ENCODE results near the gene CYP3A5. TPM values are rescaled to one million over a fixed set of nuclear protein-coding genes. Genes with fewer than 3 reads are reported as not detected.

The CYP3A5 gene
- total and polyA plus RNA-seq, 2 of the 13 experiments (the other 11 are each of a cell fraction or from before 2014, with no cell fraction given), result 5.7 to 9.3 TPM

DNA sequence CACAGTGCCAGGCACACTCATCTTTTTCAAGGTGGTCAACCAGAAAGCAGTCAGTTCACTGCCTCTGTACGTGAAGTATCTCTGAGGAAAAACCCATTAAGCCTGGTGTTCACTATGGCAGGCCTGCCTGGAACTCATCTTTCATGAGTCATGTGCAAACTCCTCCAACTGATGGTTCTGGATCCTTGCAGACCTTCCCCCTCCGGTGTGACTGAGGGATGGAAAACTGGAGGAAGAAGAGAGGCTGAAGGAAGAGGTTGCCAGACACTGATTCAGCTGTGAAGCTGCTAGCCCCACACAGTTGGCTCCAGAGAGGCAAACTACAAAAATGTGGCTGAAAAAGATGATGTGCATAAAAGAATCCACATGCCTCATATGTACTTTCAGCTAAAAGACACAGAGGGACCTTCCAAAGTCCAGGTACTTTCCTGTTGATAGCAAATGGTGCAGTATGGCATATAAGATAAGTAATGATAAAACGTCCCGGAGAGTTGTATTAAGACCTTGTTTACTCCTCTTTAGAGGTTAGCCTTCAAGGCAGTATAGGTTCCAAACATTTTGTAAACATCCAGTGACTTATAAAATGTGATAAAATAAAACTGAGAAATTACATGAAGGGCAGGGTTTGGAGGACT lies 2.7 kb downstream of the CYP3A5 start (continued):
- TF ChIP-seq ZNF407 (CRISPR knock-in tag; IDR thresholded peaks at IDR 0.05; ENCODE audit: not compliant biosample characterization), result no peak
- TF ChIP-seq NCOR1 (IDR thresholded peaks at IDR 0.05; ENCODE audit: borderline replicate concordance, low read length), result 0 out of 2 replicates have a peak, but pooled peaks have one; percentile 59
- TF ChIP-seq, protein P1, sequence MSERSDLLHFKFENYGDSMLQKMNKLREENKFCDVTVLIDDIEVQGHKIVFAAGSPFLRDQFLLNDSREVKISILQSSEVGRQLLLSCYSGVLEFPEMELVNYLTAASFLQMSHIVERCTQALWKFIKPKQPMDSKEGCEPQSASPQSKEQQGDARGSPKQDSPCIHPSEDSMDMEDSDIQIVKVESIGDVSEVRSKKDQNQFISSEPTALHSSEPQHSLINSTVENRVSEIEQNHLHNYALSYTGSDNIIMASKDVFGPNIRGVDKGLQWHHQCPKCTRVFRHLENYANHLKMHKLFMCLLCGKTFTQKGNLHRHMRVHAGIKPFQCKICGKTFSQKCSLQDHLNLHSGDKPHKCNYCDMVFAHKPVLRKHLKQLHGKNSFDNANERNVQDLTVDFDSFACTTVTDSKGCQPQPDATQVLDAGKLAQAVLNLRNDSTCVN (CRISPR knock-in tag; IDR thresholded peaks at IDR 0.05; ENCODE audit: borderline replicate concordance), result no peak
- 0 out of 2 replicates have a peak, but pooled peaks have one; percentile 44 for TF ChIP-seq GLI4 (CRISPR knock-in tag; IDR thresholded peaks at IDR 0.05; ENCODE audit: borderline replicate concordance)
- TF ChIP-seq, protein P2, sequence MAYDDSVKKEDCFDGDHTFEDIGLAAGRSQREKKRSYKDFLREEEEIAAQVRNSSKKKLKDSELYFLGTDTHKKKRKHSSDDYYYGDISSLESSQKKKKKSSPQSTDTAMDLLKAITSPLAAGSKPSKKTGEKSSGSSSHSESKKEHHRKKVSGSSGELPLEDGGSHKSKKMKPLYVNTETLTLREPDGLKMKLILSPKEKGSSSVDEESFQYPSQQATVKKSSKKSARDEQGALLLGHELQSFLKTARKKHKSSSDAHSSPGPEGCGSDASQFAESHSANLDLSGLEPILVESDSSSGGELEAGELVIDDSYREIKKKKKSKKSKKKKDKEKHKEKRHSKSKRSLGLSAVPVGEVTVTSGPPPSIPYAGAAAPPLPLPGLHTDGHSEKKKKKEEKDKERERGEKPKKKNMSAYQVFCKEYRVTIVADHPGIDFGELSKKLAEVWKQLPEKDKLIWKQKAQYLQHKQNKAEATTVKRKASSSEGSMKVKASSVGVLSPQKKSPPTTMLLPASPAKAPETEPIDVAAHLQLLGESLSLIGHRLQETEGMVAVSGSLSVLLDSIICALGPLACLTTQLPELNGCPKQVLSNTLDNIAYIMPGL (CRISPR knock-in tag; IDR thresholded peaks at IDR 0.05; ENCODE audit: borderline replicate concordance in 1 of 2, low read depth in 1 of 2), result no peak
- TF ChIP-seq ZNF552 (CRISPR knock-in tag; IDR thresholded peaks at IDR 0.05; ENCODE audit: borderline replicate concordance), result 0 out of 2 replicates have a peak, but pooled peaks have one; percentile 14
- no peak for TF ChIP-seq NONO (IDR thresholded peaks at IDR 0.05)
- TF ChIP-seq NONO (CRISPR knock-in tag; conservative IDR thresholded peaks at IDR 0.05), result no peak
- TF ChIP-seq ZSCAN29 (CRISPR knock-in tag; conservative IDR thresholded peaks at IDR 0.05), result 0 out of 2 replicates have a peak, but pooled peaks have one; percentile 19
- TF ChIP-seq SNAPC2 (CRISPR knock-in tag; IDR thresholded peaks at IDR 0.05), result 0 out of 2 replicates have a peak, but pooled peaks have one; percentile 27
- TF ChIP-seq SSRP1 (CRISPR knock-in tag; IDR thresholded peaks at IDR 0.05), result no peak
- TF ChIP-seq SP2 (CRISPR knock-in tag; IDR thresholded peaks at IDR 0.05), result no peak
- no peak for TF ChIP-seq MLX (CRISPR knock-in tag; IDR thresholded peaks at IDR 0.05)

All from HepG2 (cell line).